Brain microvascular endothelial cell (primary cell): Measurements from ENCODE around the gene KRTAP27-1.

ENCODE experiments used
- DNase-seq: peaks from one replicate; pipeline ENCODE4 v3.0.0-alpha.2; 2020
- H3K27ac ChIP-seq: fragments of 250-450 bp; sonication (Bioruptor Pico); 2 replicates; pipeline ENCODE4 v1.5.1; 2020; ENCODE audit warnings: mild to moderate bottlenecking, moderate library complexity
- H3K27me3 ChIP-seq: fragments of 250-450 bp; sonication (Bioruptor Pico); replicated peaks from 2 replicates; pipeline ENCODE4 v1.5.1; 2020; ENCODE audit warnings: mild to moderate bottlenecking
- H3K36me3 ChIP-seq: fragments of 250-450 bp; sonication (Bioruptor Pico); replicated peaks from 2 replicates; pipeline ENCODE4 v1.5.1; 2020; ENCODE audit warnings: mild to moderate bottlenecking
- H3K4me3 ChIP-seq: 2 replicates; pipeline ENCODE4 v1.5.1; 2011; ENCODE audit warnings: low read depth, mild to moderate bottlenecking, control low read depth, low read length, moderate library complexity
- CTCF ChIP-seq: IDR thresholded peaks from 2 replicates; pipeline ENCODE4 v1.5.1; 2011; ENCODE audit warnings: low read depth, mild to moderate bottlenecking, moderate library complexity, low read length, control low read depth, inconsistent platforms; ENCODE audit errors: missing control alignments
- in situ Hi-C: cut with HindIII; loops from 2 replicates; pipeline ENCODE4 v1.10.0; 2017; ENCODE audit warnings: low sequenced_read_pairs, low pct_ligation_motif_present

Gene KRTAP27-1

GRCh38 chr21:30326390-30326789 is 11.1 kb downstream of the KRTAP27-1 start:
- H3K27ac ChIP-seq, result no peak overlapping the region
- TF ChIP-seq CTCF, result no peak
- in situ Hi-C loops, result no loop called here
- H3K36me3 ChIP-seq, result no peaks in the 10 kb centered on the region
- H3K4me3 ChIP-seq, result no peak overlapping the region
- H3K27me3 ChIP-seq, result no peaks in the 10 kb centered on the region
- no peak for DNase-seq

- no peak for TF ChIP-seq CTCF
- DNase-seq, result no peak
- no peak within 1 kb of the TSS for H3K27ac ChIP-seq
- no peak within 1 kb of the TSS for H3K4me3 ChIP-seq
- in situ Hi-C loops, result no loop called here
- H3K36me3 ChIP-seq, result no peaks in the 10 kb centered on the region
- H3K27me3 ChIP-seq, result no peaks in the 10 kb centered on the region
These were observed 17.3 kb downstream of the KRTAP27-1 start, which contains the start of gene KRTAP26-1 for GRCh38 chr21:30320215-30320614. TSS of gene KRTAP26-1 (minus strand) at chr21:30320315. CDS start at chr21:30320035, 280 bp downstream.

- no peak for TF ChIP-seq CTCF
- Histone ChIP-seq H3K27me3 (no peaks in the 10 kb centered on the region), H3K36me3 (no peaks in the 10 kb centered on the region), H3K27ac (no peak overlapping the region), H3K4me3 (no peak overlapping the region)
- no peak for DNase-seq
- in situ Hi-C loops, result no loop called here
These were observed 21.8 kb downstream of the KRTAP27-1 start for GRCh38 chr21:30315701-30316100.

GRCh38 chr21:30306884-30307283 is 30.6 kb downstream of the KRTAP27-1 start:
- in situ Hi-C loops, result no loop called here
- no peak overlapping the region for H3K27ac ChIP-seq

GRCh38 chr21:30305136-30305535 is 32.4 kb downstream of the KRTAP27-1 start:
- H3K27me3 ChIP-seq, result no peaks in the 10 kb centered on the region
- H3K27ac ChIP-seq, result no peak overlapping the region
- no peaks in the 10 kb centered on the region for H3K36me3 ChIP-seq
- no peak for DNase-seq
- in situ Hi-C loops, result no loop called here
- TF ChIP-seq CTCF, result no peak
- H3K4me3 ChIP-seq, result no peak overlapping the region

More at GRCh38 chr21:30306884-30307283, 30.6 kb downstream of the KRTAP27-1 start:
- H3K36me3 ChIP-seq, result no peaks in the 10 kb centered on the region
- no peak overlapping the region for H3K4me3 ChIP-seq
- TF ChIP-seq CTCF, result no peak
- no peaks in the 10 kb centered on the region for H3K27me3 ChIP-seq
- DNase-seq, result no peak

- no peak for DNase-seq
- no peak for TF ChIP-seq CTCF
- in situ Hi-C loops, result no loop called here
- Histone ChIP-seq H3K27me3 (no peaks in the 10 kb centered on the region), H3K4me3 (no peak within 1 kb of the TSS), H3K36me3 (no peaks in the 10 kb centered on the region), H3K27ac (no peak within 1 kb of the TSS)
These were observed 48.3 kb downstream of the KRTAP27-1 start, which contains the start of gene KRTAP25-1 for GRCh38 chr21:30289215-30289614. TSS of gene KRTAP25-1 (minus strand) at chr21:30289514. CDS start at chr21:30289490, 24 bp downstream.
